ENCODE results near the gene AQP6.

DNA sequence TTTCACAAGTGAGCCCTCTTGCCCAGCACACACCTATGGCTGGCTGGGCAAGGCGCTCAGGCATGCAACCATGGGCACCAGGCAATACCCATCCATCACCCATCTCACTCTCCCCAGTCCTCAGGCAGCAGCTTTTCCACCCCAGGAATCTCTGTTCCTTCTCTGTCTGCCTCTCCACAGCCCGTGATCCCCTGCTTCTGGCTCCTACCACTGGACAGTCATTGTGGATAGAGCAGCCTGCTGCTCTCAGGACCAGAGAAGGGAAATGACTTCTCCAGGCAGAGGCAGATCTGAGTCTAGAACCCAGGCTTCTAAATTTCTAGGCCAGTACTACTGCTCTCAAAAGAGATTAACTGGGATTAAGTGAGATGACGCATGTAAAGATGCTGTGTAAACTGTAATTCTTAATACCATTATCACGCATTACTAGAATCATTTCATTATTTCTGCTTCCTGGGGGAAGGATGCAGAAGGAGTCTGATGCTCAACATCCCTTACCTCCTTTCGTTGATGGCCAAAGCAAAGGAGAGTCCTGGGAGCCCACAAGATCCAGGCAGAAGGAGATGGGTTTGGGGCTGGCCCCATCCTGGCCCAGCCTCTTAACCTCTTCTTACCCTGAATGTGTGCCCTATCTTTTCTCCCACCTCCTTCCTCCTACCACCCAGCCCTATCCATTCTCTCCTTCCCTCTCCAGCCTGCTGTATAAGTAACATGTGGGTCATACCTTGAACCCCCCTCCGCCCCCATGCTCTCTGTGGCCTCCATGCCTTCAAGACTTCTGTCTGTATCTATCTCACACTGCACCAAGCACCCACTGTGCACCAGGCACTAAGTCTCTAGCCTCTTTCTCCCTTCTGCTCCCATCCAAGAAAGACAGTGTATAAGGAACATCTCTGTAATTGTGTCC, 15.8 kb upstream of the AQP6 start:
- TF ChIP-seq, protein P1, sequence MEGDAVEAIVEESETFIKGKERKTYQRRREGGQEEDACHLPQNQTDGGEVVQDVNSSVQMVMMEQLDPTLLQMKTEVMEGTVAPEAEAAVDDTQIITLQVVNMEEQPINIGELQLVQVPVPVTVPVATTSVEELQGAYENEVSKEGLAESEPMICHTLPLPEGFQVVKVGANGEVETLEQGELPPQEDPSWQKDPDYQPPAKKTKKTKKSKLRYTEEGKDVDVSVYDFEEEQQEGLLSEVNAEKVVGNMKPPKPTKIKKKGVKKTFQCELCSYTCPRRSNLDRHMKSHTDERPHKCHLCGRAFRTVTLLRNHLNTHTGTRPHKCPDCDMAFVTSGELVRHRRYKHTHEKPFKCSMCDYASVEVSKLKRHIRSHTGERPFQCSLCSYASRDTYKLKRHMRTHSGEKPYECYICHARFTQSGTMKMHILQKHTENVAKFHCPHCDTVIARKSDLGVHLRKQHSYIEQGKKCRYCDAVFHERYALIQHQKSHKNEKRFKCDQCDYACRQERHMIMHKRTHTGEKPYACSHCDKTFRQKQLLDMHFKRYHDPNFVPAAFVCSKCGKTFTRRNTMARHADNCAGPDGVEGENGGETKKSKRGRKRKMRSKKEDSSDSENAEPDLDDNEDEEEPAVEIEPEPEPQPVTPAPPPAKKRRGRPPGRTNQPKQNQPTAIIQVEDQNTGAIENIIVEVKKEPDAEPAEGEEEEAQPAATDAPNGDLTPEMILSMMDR (IDR thresholded peaks at IDR 0.05; ENCODE audit: extremely low read depth in 1 of 2, insufficient read depth in 1 of 2, low read depth in 1 of 2, low read length in 2 of 2), result no peak
- TF ChIP-seq MYC (IDR thresholded peaks at IDR 0.05; ENCODE audit: low read depth, low read length), result no peak
- no peak for TF ChIP-seq POLR2A (IDR thresholded peaks at IDR 0.05; ENCODE audit: low read depth, low read length)
- TF ChIP-seq, protein P2, sequence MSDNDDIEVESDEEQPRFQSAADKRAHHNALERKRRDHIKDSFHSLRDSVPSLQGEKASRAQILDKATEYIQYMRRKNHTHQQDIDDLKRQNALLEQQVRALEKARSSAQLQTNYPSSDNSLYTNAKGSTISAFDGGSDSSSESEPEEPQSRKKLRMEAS (IDR thresholded peaks at IDR 0.05; ENCODE audit: insufficient read depth, insufficient read length), result no peak
- no peak for TF ChIP-seq EZH2 (IDR thresholded peaks at IDR 0.05; ENCODE audit: borderline replicate concordance, low read depth, low read length, severe bottlenecking)
- no peak for TF ChIP-seq POLR2AphosphoS5 (IDR thresholded peaks at IDR 0.05; ENCODE audit: insufficient read depth, low read depth, low read length)
- TF ChIP-seq FOS (IDR thresholded peaks at IDR 0.05; ENCODE audit: borderline replicate concordance, insufficient read depth, low read length), result no peak
- TF ChIP-seq GATA2 (IDR thresholded peaks at IDR 0.05; ENCODE audit: insufficient read depth, insufficient read length, low read depth, low read length), result no peak

All from endothelial cell of umbilical vein (primary cell).